GM21360 (cell line): Measurements from ENCODE around the gene GLOD5.
A peak's percentile ranks its signal among the peaks of the same experiment; 100 is the strongest.
"Not testable (repeated sequence)": the region's sequence is repeated elsewhere in the genome, so short reads cannot be mapped to it uniquely, and the experiment has no call there.

Source experiments
- ATAC-seq: cut with Tn5 transposase; IDR thresholded peaks from one replicate; pipeline ENCODE4 v1.9.1; 2021; ENCODE audit warnings: mild to moderate bottlenecking, moderate library complexity; ENCODE audit not compliant: unreplicated experiment

GLOD5 gene

GRCh38 chrX:48792219-48792618, 30.7 kb downstream of the GLOD5 start:
- ATAC-seq = no peak

DNA sequence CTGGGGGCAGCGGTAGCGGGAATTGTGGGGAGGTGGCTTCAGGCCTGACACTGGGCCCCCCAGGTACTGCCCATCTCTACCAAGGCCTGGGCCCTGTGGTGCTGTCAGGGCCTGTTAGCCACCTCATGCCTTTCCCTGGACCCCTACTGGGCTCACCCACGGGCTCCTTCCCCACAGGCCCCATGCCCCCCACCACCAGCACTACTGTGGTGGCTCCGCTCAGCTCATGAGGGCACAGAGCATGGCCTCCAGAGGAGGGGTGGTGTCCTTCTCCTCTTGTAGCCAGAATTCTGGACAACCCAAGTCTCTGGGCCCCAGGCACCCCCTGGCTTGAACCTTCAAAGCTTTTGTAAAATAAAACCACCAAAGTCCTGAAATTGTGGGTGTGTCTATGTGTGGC, 32.4 kb downstream of the GLOD5 start:
- no peak for ATAC-seq

- ATAC-seq = no peak
Measured at GRCh38 chrX:48794340-48794910, 32.9 kb downstream of the GLOD5 start.

DNA sequence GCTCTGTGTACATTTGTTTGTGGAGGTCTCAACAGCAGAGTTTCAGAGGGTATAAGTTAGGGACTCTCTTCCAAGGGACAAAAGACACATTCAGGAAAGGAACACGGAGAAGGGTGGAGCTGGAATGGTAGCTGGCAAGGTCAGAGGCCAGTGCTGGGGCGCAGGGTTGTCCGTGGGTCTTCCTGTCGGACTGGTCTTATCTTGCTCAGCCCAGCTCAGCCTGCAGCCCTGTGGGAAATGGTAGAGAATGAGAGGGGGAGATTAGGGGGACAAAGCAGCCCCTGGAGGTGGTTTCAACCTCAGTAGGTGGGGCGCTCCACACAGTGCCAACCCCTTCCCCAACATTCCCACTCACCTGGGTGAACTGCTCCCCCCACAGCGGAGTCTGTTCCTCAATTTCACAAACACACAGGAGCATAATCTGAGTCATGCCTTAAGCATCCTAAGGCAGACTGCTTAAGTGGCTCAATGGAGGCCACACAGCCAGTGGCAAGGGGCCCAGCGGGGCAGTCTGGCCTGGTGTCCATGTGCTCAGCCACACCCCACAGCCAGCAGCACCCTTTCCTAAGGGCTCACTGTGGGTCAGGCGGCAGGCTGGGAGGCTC, 33.5 kb downstream of the GLOD5 start:
- no peak for ATAC-seq

DNA sequence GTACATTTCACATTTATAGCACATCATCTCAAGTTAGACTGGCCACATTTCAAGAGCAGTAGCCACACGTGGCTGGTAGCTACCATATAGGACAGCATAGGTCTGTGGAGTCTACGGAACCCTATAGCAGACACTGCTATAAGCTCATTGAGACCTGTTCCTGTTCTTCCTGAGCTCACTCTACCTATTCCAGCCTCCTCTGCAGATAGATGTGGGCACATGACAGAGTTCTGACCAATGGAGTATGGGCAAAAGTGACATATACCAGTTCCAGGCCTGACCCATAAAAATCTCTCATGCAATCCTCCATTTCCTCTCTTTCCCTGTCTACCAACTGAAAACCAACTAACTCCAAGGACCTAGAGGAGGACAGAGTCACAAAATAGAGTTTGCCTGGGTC, 36.8 kb downstream of the GLOD5 start:
- no peak for ATAC-seq

- no peak for ATAC-seq
Measured at GRCh38 chrX:48800574-48801279, 39.2 kb downstream of the GLOD5 start.

GRCh38 chrX:48801280-48802088, 39.9 kb downstream of the GLOD5 start, which contains the start of gene HDAC6:
HDAC6 (plus strand) TSS chrX:48802067; CDS start chrX:48802693, 626 bp downstream.
- peak; percentile 86 for ATAC-seq

GRCh38 chrX:48802089-48802904, 40.8 kb downstream of the GLOD5 start:
- peak; percentile 40 for ATAC-seq

GRCh38 chrX:48802905-48803200, 41.3 kb downstream of the GLOD5 start:
- no peak for ATAC-seq

GRCh38 chrX:48806081-48806480, 44.5 kb downstream of the GLOD5 start:
- ATAC-seq = no peak

- no peak for ATAC-seq
Measured at GRCh38 chrX:48813644-48814043, 52.1 kb downstream of the GLOD5 start.

GRCh38 chrX:48814722-48815121, 53.2 kb downstream of the GLOD5 start:
- ATAC-seq = no peak

- ATAC-seq = no peak
Measured at GRCh38 chrX:48815266-48815665, 53.7 kb downstream of the GLOD5 start.

DNA sequence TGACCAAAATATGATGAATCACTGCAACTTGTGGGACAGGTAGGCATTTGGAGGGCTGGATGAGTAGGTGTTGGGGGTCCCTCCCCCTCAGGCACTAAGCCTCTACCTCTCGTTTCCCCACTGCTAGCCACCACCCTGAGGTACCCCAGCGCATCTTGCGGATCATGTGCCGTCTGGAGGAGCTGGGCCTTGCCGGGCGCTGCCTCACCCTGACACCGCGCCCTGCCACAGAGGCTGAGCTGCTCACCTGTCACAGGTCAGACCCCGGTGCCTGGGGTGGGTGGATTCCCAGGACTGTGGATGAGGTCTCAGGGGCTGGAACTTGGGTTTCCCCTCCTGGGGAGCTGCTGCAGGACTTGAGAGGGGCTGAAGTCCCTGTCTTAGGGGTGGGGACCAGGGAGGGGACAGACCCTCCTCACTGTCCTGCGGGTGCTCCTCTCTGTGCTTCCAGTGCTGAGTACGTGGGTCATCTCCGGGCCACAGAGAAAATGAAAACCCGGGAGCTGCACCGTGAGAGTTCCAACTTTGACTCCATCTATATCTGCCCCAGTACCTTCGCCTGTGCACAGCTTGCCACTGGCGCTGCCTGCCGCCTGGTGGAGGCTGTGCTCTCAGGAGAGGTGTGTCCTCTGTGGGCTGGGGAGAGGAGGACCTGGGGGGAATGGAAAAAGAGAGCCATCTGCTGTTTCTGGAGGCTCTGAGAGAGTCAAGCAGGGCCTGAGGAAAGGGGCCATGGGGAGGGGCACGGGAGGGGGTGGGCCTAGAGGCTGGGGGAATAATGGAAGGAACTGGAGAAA, 54.7 kb downstream of the GLOD5 start:
- no peak for ATAC-seq

DNA sequence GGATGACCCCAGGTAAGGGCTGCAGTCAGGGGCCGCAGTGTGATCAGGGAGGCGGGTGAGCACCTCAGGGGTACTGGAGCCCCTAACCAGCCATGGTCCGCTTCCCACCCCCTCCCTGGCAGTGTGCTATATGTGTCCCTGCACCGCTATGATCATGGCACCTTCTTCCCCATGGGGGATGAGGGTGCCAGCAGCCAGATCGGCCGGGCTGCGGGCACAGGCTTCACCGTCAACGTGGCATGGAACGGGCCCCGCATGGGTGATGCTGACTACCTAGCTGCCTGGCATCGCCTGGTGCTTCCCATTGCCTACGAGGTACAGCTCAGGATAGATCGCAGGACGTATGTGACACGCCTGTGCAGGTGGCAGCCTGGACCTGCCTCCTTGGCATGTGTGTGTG, 56.6 kb downstream of the GLOD5 start:
- ATAC-seq = no peak

DNA sequence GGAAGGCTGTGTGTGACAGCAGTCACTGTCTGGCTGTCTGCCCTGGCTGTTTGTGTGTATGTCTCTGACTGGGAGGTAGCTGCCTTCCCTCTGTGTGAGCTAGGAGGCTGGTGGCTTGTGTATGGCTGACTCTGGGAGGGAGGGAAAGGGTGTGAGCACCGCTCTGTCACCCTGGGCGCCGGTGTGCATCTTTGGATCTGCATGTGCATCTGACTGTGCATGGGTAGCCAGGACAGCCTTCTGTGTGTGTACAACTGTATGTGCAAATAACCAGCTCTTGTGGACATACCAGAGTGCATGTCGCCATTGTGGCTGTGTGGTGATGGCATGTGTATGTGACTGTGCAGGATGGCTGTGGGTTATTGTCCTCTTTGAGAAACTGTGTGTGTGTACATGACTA, 57.3 kb downstream of the GLOD5 start:
- ATAC-seq = no peak

DNA sequence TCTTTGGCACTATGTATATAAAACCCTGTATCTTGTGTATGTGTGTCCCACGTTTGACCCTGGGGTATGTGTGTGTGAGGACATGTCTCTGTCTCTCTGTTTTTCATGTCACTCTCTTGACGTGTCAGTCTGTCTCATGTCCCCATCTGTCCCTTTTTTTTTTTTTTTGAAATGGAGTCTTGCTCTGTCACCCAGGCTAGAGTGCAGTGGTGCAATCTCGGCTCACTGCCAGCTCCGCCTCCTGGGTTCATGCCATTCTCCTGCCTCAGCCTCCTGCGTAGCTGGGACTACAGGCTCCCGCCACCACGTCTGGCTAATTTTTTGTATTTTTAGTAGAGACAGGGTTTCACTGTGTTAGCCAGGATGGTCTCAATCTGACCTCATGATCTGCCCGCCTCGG, 57.8 kb downstream of the GLOD5 start:
- ATAC-seq = not testable (repeated sequence)

DNA sequence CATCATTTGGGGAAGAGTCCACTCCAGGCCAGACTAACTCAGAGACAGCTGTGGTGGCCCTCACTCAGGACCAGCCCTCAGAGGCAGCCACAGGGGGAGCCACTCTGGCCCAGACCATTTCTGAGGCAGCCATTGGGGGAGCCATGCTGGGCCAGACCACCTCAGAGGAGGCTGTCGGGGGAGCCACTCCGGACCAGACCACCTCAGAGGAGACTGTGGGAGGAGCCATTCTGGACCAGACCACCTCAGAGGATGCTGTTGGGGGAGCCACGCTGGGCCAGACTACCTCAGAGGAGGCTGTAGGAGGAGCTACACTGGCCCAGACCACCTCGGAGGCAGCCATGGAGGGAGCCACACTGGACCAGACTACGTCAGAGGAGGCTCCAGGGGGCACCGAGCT, 61.5 kb downstream of the GLOD5 start:
- no peak for ATAC-seq
